Stimulated activated naive CD4-positive, alpha-beta T cell (primary cell): ENCODE data around the gene HSD3B2.

Experiments
- DNase-seq, 6 experiments: peaks; one replicate each; lab custom pipeline; 2025; lab: John Stamatoyannopoulos, UW

Gene HSD3B2

GRCh38 chr1:119397986-119398385 is 17.0 kb upstream of the HSD3B2 start:
- no peak for DNase-seq

DNA sequence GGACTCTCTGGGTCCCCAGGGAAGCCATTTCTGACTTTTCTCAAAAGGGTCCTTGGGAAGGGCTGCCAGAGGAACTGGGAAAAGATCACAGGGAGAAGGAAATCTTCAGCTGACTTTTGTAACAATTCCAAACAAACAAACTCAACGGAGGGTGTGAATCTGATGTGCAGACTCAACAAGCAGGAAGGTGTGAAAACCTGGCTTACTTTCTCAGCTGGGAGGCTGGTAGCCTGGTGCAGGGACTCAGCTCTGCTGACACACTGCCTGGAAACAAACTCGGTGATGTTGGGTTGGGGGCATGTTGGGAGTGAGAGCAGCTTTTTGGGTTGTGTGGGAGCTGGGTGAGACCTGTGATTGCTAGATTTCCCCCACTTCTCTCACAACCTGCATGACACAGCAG is 10.2 kb upstream of the HSD3B2 start:
- DNase-seq, result no peak

- DNase-seq, result no peak
Measured at GRCh38 chr1:119409731-119410130, 5.2 kb upstream of the HSD3B2 start.

DNA sequence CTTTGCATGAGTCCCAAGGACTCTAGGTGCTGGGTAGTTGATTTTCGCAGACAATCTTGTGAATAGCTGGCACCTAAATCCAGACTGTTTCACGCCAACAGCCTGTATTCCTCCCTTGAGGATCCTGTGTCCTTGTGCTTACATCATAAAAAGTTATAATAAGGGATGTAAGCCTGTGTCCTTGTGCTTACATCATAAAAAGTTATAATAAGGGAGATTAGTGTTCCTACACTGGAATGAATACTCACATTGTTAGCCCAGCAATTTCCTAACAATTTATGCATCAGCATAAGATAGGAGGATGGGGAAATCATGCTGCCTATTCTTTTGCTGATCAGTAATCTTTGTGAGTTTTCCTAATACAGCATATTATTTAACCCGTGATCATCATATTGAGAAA is 4.0 kb upstream of the HSD3B2 start:
- DNase-seq, result no peak

- DNase-seq, result no peak
Measured at GRCh38 chr1:119416006-119416640, 1.2 kb downstream of the HSD3B2 start.

GRCh38 chr1:119419109-119419508 is 4.2 kb downstream of the HSD3B2 start:
- no peak for DNase-seq

DNA sequence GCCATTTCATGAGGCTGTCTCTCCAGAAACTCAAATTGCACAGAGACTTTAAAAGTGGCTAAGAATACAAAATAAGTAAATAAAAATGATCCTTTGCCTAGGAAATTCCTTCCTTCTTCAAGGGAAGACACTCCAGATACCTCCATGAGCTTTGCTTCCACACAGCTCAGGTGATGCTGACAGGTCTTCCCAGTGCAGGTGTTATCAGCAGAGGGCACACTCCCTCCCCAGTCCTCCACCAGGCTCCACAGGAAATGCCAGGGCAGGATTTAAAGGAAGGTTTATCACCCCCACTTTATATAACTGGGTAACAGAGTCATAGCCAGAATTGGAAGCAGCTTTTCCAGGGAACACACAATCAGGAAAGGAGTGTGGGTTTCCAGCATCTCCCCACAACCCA is 5.7 kb downstream of the HSD3B2 start:
- DNase-seq, result no peak

DNA sequence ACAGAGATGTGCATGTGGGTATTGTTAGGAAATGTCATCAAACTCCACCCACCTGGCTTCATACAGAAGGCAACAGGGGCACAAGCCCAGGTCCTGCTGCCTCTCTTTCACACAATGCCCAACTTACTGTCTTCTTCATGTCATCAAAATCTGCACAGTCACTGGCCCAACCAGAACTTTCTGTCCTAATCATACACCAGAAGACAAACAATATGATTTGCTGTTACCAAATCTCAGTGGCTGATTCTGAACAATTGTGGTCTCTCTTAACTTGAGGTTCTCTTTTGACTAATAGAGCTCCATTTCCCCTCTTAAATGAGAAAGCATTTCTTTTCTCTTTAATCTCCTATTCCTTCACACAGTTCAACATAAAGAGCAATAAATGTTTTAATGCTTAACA is 7.7 kb downstream of the HSD3B2 start:
- DNase-seq, result no peak

GRCh38 chr1:119428991-119429390 is 14.0 kb downstream of the HSD3B2 start:
- no peak for DNase-seq

GRCh38 chr1:119429687-119430086 is 14.7 kb downstream of the HSD3B2 start:
- no peak for DNase-seq

DNA sequence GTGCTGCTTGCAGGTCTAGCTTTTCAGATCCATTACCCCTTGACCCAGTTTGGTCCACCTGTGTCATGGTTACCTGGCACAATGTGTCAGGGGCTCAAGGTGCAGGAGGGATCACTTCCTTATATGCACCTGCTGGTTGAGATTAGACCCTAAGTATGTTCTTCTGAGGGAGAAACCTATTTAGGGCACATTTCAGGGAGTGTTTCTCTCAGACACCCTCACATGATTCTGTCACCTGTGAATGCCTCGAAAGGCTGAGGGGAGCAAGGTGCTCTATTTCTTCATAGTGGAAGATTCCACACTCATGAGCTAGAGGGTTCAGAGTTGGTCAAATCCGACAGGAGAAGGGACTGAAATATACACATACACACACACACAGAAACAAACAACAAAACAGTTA is 15.5 kb downstream of the HSD3B2 start:
- no peak for DNase-seq

DNA sequence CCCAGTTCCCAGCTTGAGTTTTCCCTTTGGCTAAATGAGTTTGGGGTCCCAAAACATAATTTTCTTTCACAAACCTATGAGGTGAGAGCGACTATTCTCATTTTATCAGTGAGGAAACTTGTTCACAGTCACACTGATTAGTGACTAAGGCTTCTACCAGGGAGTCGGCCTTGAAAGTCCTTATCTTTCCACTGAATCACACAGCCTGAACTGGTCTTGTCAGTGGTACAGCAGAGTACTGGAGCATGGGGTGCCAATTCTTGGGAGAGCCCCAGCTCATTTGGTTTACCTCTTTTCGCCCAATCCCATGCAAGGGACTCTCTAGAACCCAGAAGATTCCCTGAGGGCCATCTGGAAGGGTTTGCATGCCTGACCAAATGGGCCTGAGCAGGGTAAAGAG is 16.9 kb downstream of the HSD3B2 start:
- no peak for DNase-seq

- DNase-seq, result no peak
Measured at GRCh38 chr1:119435052-119435451, 20.1 kb downstream of the HSD3B2 start.

GRCh38 chr1:119438761-119439160 is 23.8 kb downstream of the HSD3B2 start:
- DNase-seq, result no peak

GRCh38 chr1:119440721-119441307 is 25.9 kb downstream of the HSD3B2 start:
- DNase-seq, result no peak

GRCh38 chr1:119442756-119443155 is 27.8 kb downstream of the HSD3B2 start:
- DNase-seq, result no peak

- DNase-seq, result no peak
Measured at GRCh38 chr1:119446321-119446720, 31.4 kb downstream of the HSD3B2 start.

DNA sequence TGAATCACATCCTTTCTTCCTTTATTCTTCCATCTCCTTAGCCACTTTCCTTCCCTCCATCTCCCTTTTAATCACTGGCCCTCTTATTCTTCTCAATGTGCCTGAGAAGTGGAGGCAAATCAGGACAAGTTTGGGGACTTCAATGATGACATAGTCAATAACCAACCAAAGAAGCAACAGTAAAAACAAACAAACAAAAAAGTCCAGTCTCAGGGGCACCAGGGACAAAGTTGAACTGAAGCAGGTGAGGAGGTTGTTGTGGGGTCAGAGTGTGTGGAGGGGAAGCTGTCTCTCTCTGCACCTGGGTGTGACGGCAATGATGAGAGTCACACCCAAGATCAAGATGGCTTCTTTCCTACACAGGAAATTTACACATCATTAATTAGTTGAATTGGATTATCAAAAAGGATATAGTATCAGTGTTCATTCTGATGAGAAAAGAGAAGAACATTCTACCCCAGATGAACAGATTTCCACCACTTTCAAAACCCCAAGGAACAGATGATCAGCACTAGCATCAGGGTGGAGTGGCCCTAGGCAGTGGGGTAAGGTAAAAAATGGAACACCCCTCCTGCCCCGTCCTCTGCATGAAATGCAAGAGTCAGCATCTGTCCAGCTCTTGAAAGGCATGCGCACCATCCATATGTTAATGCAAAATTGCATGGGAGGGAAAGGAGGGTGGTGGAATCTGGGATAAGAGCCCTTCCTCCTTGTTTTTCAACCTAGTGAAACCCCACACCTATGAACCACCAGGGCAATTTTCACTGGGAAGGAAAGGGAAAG is 32.6 kb downstream of the HSD3B2 start:
- no peak for DNase-seq

DNA sequence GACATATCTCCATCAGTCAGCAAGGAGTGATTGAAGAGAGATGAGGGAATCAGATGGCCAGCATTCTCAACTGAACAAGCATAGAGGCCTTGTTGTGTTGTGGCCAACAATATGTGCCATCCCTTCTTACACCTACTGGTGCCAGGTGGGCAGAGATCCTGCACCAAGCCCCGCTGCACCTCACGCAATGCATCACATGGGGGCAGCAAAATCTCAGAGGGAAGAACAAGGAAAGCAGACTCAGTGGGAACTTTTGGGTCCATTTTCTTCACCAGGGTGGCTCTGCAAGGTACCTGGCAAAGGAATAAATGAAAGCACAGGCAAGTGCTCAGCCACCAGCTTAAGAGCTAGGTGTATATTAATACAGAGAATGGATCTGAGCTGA is 33.2 kb downstream of the HSD3B2 start:
- no peak for DNase-seq

GRCh38 chr1:119449971-119450370 is 35.0 kb downstream of the HSD3B2 start:
- DNase-seq, result no peak

DNA sequence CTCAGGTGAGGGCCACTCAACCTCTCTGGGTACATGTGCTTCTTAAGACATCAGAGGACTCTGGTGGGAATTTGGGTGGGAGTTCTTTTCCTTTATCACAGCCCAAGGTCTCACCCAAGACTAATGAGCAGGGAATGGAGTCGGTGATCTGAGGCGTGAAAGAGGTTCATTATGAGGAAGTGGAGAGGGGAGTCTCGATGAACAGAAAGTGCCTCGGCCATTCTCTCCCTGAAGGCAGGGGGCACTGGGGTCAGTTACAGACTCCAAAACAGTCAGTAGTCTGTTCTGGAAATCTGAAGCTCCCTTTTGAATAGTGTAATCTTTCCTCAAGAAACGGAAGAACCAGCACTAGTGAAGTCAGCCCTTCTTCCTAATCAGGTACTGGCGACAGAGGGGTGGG is 36.2 kb downstream of the HSD3B2 start:
- DNase-seq, result no peak

DNA sequence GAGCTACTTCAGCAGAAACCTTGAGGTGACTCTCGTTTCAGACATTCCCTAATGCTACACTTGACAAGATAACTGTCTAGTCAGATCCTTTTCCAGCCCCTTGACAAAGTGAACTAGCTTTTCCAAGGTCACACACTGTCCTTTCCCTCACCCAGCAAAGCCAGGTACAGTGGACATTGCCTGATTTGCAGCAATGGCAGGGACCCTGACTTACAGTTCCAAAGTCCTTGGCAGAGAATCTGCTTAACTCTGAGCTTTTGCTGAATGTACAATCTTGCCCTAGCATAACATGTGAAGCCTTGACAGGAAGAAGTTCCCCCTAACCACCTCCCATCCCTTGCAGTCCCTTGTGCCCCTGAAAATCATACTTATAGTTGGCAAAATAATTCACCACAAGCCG is 37.1 kb downstream of the HSD3B2 start:
- no peak for DNase-seq

GRCh38 chr1:119453021-119453420 is 38.1 kb downstream of the HSD3B2 start:
- no peak for DNase-seq

DNA sequence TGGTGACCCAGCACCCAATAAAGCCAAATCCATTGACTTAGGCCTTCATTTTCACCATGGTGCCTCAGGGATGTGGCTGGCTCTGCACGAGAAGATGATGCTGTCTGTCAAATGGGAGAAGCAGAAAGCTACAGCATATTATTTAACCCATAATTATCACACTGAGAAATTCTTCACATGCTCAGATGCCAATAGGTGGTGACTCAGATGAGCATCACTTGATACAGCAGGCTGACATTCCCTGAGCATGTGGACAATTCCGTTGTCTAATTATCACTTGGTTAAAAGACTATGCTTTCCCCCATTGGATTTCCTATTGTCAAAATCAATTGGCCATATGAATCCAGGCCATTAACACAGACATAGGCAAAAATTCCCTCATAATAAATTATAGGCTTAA is 48.0 kb downstream of the HSD3B2 start:
- no peak for DNase-seq
